ENCODE results near the gene CYP2A13.

GRCh38 chr19:41050426-41050825 is 37.8 kb upstream of the CYP2A13 start:
- TF ChIP-seq, protein P1, sequence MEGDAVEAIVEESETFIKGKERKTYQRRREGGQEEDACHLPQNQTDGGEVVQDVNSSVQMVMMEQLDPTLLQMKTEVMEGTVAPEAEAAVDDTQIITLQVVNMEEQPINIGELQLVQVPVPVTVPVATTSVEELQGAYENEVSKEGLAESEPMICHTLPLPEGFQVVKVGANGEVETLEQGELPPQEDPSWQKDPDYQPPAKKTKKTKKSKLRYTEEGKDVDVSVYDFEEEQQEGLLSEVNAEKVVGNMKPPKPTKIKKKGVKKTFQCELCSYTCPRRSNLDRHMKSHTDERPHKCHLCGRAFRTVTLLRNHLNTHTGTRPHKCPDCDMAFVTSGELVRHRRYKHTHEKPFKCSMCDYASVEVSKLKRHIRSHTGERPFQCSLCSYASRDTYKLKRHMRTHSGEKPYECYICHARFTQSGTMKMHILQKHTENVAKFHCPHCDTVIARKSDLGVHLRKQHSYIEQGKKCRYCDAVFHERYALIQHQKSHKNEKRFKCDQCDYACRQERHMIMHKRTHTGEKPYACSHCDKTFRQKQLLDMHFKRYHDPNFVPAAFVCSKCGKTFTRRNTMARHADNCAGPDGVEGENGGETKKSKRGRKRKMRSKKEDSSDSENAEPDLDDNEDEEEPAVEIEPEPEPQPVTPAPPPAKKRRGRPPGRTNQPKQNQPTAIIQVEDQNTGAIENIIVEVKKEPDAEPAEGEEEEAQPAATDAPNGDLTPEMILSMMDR (IDR thresholded peaks at IDR 0.05): no peak
- no peak for TF ChIP-seq POLR2A (IDR thresholded peaks at IDR 0.05)
